Measurements from ENCODE around the gene HMGB1. TPM values are rescaled to one million over a fixed set of nuclear protein-coding genes. Genes with fewer than 3 reads are reported as not detected.
A peak's percentile ranks its signal among the peaks of the same experiment; 100 is the strongest.

The HMGB1 gene
- total and polyA plus RNA-seq, 4 donors = 213 to 410 (median 312) TPM

DNA sequence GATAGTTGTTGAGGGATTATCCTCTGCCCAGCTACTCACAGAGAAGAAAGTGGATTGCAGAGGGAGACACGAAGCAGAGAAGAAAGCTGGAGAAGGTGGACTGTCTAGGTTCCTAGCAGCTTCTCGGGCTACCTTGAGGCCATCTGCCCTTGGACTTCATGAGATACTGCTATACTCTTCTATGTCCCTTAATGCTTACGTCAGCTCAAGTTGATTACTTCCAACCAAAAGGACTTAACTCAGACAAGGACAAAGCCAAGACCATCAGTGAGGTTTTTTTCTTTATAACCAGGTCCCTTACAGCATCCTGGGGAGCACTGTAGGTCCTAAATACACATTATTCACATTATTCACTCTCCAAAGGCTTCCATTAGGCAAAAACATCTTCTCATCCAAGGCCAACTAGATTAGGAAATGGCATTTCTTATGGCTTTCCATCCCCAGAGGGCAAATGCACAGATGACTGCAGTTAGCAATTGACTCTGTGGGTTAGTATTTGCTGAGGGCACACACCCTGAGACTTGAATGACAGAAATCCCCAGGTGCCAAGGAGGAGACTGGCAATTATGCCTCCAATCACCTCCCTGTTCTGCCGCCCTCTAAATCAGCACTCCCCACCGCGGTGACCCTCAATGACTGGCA, 47.5 kb downstream of the HMGB1 start:
- Histone ChIP-seq H3K4me1 (ENCODE audit: control insufficient read depth in 1 of 2, insufficient read depth in 2 of 2, low read length in 2 of 2) (no peaks in the 10 kb centered on the region), H3K27me3 (ENCODE audit: control insufficient read depth in 1 of 2, insufficient read depth in 2 of 2, low read length in 1 of 2) (no peaks in the 10 kb centered on the region), H3K27ac (ENCODE audit: low read depth in 1 of 2, low read length in 2 of 2) (no peak overlapping the region), H3K4me3 (ENCODE audit: low read length in 2 of 2) (no peak overlapping the region), H3K9me3 (ENCODE audit: control insufficient read depth, low read length) (no peaks in the 10 kb centered on the region), H3K36me3 (ENCODE audit: control insufficient read depth in 1 of 2, insufficient read depth in 2 of 2, low read length in 1 of 2) (no peaks in the 10 kb centered on the region)
- intact Hi-C loops (cut with DNase I) = no loop called here
- ATAC-seq (ENCODE audit: low FRiP score) (no peak), DNase-seq (no peak)
- WGBS, 2 donors = 93 to 94% methylated on average over 6 of the region's 6 CpGs

DNA sequence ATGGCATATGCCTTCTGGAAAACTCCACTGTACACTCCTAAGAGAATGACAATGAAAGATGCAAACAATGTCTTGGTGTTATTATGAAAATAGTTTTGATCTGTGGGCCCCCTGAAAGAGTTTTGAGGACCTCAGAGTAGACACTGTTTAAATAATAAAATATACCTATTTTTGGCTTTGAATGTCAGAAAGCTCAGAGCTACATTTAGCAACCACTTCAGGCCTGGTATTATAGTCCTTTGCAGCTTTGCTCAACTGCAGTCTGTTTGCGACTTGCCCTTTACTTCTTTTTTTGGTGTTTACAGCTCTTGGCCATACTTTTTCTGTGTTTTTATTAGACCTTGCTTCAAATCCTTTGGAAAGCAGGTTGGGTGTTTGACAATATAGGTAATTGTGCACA, 49.3 kb downstream of the HMGB1 start:
- ATAC-seq (ENCODE audit: low FRiP score) = no peak
- 87 to 91% methylated on average over 1 of the region's 1 CpG for WGBS, 2 donors
- intact Hi-C loops (cut with DNase I) = no loop called here

DNA sequence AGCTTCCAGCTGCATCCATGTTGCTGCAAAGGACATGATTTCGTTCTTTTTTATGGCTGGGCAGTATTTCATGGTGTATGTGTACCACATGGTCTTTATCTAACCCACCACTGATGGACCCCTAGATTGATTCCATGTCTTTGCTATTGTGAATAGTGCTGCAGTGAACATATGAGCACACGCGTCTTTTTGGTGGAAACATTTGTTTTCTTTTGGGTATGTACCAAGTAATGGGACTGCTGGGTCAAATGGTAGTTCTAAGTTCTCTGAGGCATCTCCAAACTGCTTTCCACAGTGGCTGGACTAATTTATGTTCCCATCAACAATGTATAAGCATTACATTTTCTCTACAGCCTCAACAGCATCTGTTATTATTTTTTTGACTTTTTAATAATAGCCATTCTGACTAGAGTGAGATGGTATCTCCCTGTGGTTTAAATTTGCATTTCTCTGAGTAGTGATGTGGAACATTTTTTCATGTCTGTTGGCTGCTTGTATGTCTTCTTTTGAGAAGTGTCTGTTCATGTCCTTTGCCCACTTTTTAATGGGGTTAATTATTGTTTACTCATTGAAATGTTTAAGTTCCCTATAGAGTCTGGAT, 50.2 kb downstream of the HMGB1 start:
- DNase-seq = no peak
- 76 to 85% methylated on average over 3 of the region's 3 CpGs for WGBS, 2 donors
- intact Hi-C loops (cut with DNase I) = no loop called here
- ATAC-seq (ENCODE audit: low FRiP score) = no peak
- Histone ChIP-seq H3K4me1 (ENCODE audit: control insufficient read depth in 1 of 2, insufficient read depth in 2 of 2, low read length in 2 of 2) (no peaks in the 10 kb centered on the region), H3K9me3 (ENCODE audit: control insufficient read depth, low read length) (no peaks in the 10 kb centered on the region), H3K4me3 (ENCODE audit: low read length in 2 of 2) (no peak overlapping the region), H3K36me3 (ENCODE audit: control insufficient read depth in 1 of 2, insufficient read depth in 2 of 2, low read length in 1 of 2) (no peaks in the 10 kb centered on the region), H3K27ac (ENCODE audit: low read depth in 1 of 2, low read length in 2 of 2) (no peak overlapping the region), H3K27me3 (ENCODE audit: control insufficient read depth in 1 of 2, insufficient read depth in 2 of 2, low read length in 1 of 2) (no peaks in the 10 kb centered on the region)

More for the DNA sequence above, 49.3 kb downstream of the HMGB1 start:
- H3K4me3 ChIP-seq (ENCODE audit: low read length in 2 of 2) = no peak overlapping the region
- no peaks in the 10 kb centered on the region for H3K36me3 ChIP-seq (ENCODE audit: control insufficient read depth in 1 of 2, insufficient read depth in 2 of 2, low read length in 1 of 2)
- no peaks in the 10 kb centered on the region for H3K9me3 ChIP-seq (ENCODE audit: control insufficient read depth, low read length)
- H3K4me1 ChIP-seq (ENCODE audit: control insufficient read depth in 1 of 2, insufficient read depth in 2 of 2, low read length in 2 of 2) = no peaks in the 10 kb centered on the region
- DNase-seq = no peak
- H3K27me3 ChIP-seq (ENCODE audit: control insufficient read depth in 1 of 2, insufficient read depth in 2 of 2, low read length in 1 of 2) = no peaks in the 10 kb centered on the region
- H3K27ac ChIP-seq (ENCODE audit: low read depth in 1 of 2, low read length in 2 of 2) = no peak overlapping the region

DNA sequence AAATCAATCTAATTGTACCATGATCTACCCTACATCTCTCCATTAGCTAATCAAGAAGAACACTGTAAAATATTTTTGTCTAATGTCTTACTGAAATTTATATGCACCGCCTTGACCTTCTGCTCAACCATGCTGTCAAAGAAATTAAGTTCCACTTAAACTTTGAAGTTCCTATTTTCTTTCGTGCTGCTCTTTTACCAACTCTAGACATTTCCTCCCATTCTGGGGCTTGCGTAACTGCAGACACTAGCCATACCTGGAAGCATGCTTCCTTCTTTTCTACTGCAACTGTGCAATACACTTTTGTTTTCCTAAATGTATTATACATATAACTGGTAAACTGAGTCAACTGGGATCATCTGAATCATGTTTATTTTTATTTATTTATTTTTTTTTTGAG, 51.9 kb downstream of the HMGB1 start:
- intact Hi-C loops (cut with DNase I) = no loop called here
- Histone ChIP-seq H3K36me3 (ENCODE audit: control insufficient read depth in 1 of 2, insufficient read depth in 2 of 2, low read length in 1 of 2) (no peaks in the 10 kb centered on the region), H3K27me3 (ENCODE audit: control insufficient read depth in 1 of 2, insufficient read depth in 2 of 2, low read length in 1 of 2) (no peaks in the 10 kb centered on the region), H3K4me3 (ENCODE audit: low read length in 2 of 2) (no peak overlapping the region), H3K9me3 (ENCODE audit: control insufficient read depth, low read length) (no peaks in the 10 kb centered on the region), H3K27ac (ENCODE audit: low read depth in 1 of 2, low read length in 2 of 2) (no peak overlapping the region), H3K4me1 (ENCODE audit: control insufficient read depth in 1 of 2, insufficient read depth in 2 of 2, low read length in 2 of 2) (no peaks in the 10 kb centered on the region)
- WGBS, 2 donors = 56 to 62% methylated on average over 3 of the region's 3 CpGs
- ATAC-seq (ENCODE audit: low FRiP score) (no peak), DNase-seq (no peak)

DNA sequence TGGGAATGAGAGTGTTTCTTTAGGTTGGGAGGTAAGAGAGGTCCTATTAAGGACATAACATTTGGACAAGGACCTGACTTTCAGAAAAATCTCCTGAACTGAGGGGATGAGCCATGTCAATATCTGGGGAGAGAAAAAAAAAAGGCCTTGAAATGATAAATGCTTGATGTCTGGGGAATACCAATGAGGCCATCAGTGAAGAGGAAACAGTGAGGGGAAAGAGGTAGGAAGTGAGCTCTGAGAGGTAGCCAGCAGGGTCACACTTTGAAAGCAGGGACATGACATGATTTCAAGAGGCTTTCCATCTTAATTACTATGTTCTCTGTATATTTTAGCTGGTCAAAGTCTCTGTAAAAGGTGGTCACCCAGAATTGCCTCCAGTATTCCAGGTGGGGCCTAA, 53.4 kb downstream of the HMGB1 start:
- Histone ChIP-seq H3K27me3 (ENCODE audit: control insufficient read depth in 1 of 2, insufficient read depth in 2 of 2, low read length in 1 of 2) (no peaks in the 10 kb centered on the region), H3K4me1 (ENCODE audit: control insufficient read depth in 1 of 2, insufficient read depth in 2 of 2, low read length in 2 of 2) (no peaks in the 10 kb centered on the region), H3K27ac (ENCODE audit: low read depth in 1 of 2, low read length in 2 of 2) (no peak overlapping the region), H3K4me3 (ENCODE audit: low read length in 2 of 2) (no peak overlapping the region), H3K9me3 (ENCODE audit: control insufficient read depth, low read length) (no peaks in the 10 kb centered on the region), H3K36me3 (ENCODE audit: control insufficient read depth in 1 of 2, insufficient read depth in 2 of 2, low read length in 1 of 2) (no peaks in the 10 kb centered on the region)
- intact Hi-C loops (cut with DNase I) = no loop called here
- DNase-seq (no peak), ATAC-seq (ENCODE audit: low FRiP score) (no peak)

DNA sequence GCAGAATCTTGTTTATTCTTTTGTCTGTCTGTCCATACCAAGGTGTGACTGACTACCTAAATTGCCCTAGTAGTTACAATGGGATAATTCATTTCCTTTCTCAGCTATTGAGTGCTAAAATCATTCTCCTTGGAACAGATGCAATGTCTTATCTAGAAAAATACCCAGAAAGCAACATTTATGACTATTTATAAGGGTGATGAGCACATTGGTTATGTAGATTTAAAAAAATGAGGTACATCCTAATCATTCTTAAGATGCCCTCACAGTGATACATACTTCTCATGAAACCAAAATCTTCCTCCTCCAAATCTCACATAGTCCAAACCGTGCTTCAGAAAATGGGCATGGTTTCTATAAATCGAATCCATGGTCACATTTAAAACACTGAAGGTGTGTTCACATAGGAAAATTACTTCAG, 55.0 kb downstream of the HMGB1 start:
- no peaks in the 10 kb centered on the region for H3K27me3 ChIP-seq (ENCODE audit: control insufficient read depth in 1 of 2, insufficient read depth in 2 of 2, low read length in 1 of 2)
- H3K36me3 ChIP-seq (ENCODE audit: control insufficient read depth in 1 of 2, insufficient read depth in 2 of 2, low read length in 1 of 2) = no peaks in the 10 kb centered on the region
- no peaks in the 10 kb centered on the region for H3K4me1 ChIP-seq (ENCODE audit: control insufficient read depth in 1 of 2, insufficient read depth in 2 of 2, low read length in 2 of 2)
- 85 to 87% methylated on average over 2 of the region's 2 CpGs for WGBS, 2 donors
- no peak overlapping the region for H3K4me3 ChIP-seq (ENCODE audit: low read length in 2 of 2)
- ATAC-seq (ENCODE audit: low FRiP score) (no peak), DNase-seq (no peak)
- no peak overlapping the region for H3K27ac ChIP-seq (ENCODE audit: low read depth in 1 of 2, low read length in 2 of 2)
- intact Hi-C loops (cut with DNase I) = no loop called here
- H3K9me3 ChIP-seq (ENCODE audit: control insufficient read depth, low read length) = no peaks in the 10 kb centered on the region

DNA sequence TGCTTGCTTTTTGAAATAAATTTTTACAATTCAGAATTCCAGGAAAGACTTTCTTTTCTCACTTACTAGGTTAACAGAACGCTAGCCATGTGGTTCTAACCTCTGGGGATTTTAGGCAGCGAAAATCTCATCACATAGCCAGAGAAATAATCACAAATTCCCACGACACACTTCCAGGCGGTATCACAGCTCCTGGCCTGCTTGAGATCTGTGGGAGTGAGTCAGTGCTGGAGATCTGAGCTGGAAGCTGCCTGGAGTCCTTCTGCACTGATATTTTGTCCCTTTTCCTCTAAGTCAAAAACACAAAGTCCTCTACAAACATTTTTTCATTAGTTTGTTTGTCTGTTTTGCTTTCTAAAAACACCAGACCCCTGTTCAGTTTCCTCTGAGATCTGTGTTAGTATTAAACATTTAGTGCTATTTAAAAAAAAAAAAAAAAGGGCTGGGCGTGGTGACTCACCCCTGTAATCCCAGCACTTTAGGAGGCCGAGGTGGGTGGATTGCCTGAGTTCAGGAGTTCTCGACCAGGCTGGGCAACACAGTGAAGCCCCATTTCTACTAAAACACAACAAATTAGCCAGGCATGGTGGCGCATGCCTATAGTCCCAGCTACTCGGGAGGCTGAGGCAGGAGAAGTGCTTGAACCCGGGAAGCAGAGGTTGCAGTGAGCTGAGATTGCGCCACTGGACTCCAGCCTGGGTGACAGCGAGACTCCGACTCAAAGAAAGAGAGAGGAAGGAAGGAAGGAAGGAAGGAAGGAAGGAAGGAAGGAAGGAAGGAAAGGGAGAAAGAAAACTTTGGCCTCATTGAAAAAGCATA, 55.6 kb downstream of the HMGB1 start:
- H3K27ac ChIP-seq (ENCODE audit: low read depth in 1 of 2, low read length in 2 of 2) = peak overlapping the region; percentile 73 to 84
- H3K4me3 ChIP-seq (ENCODE audit: low read length in 2 of 2) = no peak overlapping the region
- DNase-seq = peak in 1 of 2 donors; percentile 62
- ATAC-seq (ENCODE audit: low FRiP score) = peak; percentile 67
- no peaks in the 10 kb centered on the region for H3K9me3 ChIP-seq (ENCODE audit: control insufficient read depth, low read length)
- H3K27me3 ChIP-seq (ENCODE audit: control insufficient read depth in 1 of 2, insufficient read depth in 2 of 2, low read length in 1 of 2) = no peaks in the 10 kb centered on the region
- no peaks in the 10 kb centered on the region for H3K4me1 ChIP-seq (ENCODE audit: control insufficient read depth in 1 of 2, insufficient read depth in 2 of 2, low read length in 2 of 2)
- WGBS, 2 donors = 58 to 61% methylated on average over 13 of the region's 13 CpGs
- no peaks in the 10 kb centered on the region for H3K36me3 ChIP-seq (ENCODE audit: control insufficient read depth in 1 of 2, insufficient read depth in 2 of 2, low read length in 1 of 2)
- intact Hi-C loops (cut with DNase I) = loop anchor here (5.0 to 10.0 kb wide), 4 partner anchors 52 to 278 kb away; partner anchors contain the start of gene KATNAL1 (in 1 of the 2)

DNA sequence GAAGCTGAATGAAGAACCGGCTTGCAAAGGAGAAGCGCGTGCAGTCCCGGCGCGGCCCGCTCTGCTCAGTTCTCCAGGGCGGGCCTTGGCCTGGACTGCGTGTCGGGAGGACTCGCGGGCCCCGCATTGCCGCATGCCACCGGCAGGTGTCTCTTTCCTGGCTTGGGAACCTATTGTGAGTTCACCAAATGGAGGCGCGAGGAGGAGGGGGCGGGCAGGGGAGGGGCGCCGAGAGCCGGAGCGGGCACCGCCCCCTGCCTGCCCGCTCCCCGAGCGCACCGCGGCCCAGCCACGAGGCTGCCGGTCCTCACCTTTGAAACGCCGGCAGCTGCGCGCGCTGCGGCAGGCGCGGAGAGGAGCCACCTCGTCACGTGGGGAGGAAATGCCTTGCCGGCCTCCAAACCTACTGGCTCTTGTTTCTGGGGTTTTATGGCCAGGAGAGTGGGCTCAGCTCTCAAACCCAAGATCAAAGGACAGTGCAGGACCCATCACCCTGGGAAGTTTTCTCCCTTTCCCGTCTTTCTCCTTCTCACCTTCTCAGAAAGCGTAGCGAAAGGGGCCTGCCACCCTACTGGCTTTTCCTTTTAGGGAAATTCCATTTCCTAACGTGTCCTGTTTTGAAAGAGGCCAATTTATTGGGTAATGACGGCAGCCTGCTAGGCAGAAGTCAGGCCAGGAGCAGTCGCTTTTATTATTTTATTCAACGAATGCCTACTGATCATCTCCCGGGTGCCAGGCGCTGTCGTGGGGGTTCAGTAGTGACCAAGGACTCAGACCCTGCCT, 57.2 kb downstream of the HMGB1 start:
- WGBS, 2 donors = 12 to 14% methylated on average over 47 to 51 of the region's 51 CpGs
- DNase-seq = peak; percentile 96 to 99
- Histone ChIP-seq H3K36me3 (ENCODE audit: control insufficient read depth in 1 of 2, insufficient read depth in 2 of 2, low read length in 1 of 2) (no peaks in the 10 kb centered on the region), H3K4me3 (ENCODE audit: low read length in 2 of 2) (no peak overlapping the region), H3K4me1 (ENCODE audit: control insufficient read depth in 1 of 2, insufficient read depth in 2 of 2, low read length in 2 of 2) (no peaks in the 10 kb centered on the region), H3K27me3 (ENCODE audit: control insufficient read depth in 1 of 2, insufficient read depth in 2 of 2, low read length in 1 of 2) (no peaks in the 10 kb centered on the region), H3K9me3 (ENCODE audit: control insufficient read depth, low read length) (no peaks in the 10 kb centered on the region), H3K27ac (ENCODE audit: low read depth in 1 of 2, low read length in 2 of 2) (peak overlapping the region; percentile 84 to 85)
- intact Hi-C loops (cut with DNase I) = loop anchor here (1.0 to 10.0 kb wide), 5 partner anchors 54 to 276 kb away; partner anchors contain the start of gene KATNAL1 (in 1 of the 2)
- ATAC-seq (ENCODE audit: low FRiP score) = peak; percentile 94
